OCI-LY3 (cell line): ENCODE measurements around the gene VPS26C.

ENCODE experiments used
- EZH2phosphoT487 ChIP-seq: fragments of 200-600 bp; shearing (Covaris generic); IDR thresholded peaks from 2 replicates; pipeline ENCODE4 v1.6.1; 2018; ENCODE audit warnings: antibody characterized with exemption, mixed run types, low read depth
- TF ChIP-seq, protein P1 (sequence below): fragments of 200-600, 300-600 bp; sonication (generic); IDR thresholded peaks from 2 replicates; pipeline ENCODE4 v1.5.1; 2014; ENCODE audit warnings: antibody characterized with exemption, low read length, low read depth

DNA sequence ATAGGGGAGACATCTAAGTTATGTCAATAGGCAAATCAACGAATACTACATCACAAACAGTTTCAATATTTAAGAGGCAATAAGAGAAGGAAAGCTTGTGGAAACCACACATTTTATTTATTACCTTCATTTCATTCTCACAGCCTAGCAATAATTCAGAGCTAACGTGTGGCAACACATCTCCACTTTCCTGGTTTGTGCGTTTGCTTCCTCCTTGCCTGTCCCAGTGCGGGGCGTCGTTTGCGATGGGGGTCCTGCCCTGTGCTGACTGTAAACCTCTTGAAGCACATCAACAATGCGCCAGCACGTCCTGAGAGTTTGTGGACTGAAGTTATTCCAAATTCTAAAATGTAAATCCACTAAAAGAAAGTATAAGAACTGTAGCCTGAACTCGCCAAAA, 14.4 kb upstream of the VPS26C start:
- TF ChIP-seq, protein P1, sequence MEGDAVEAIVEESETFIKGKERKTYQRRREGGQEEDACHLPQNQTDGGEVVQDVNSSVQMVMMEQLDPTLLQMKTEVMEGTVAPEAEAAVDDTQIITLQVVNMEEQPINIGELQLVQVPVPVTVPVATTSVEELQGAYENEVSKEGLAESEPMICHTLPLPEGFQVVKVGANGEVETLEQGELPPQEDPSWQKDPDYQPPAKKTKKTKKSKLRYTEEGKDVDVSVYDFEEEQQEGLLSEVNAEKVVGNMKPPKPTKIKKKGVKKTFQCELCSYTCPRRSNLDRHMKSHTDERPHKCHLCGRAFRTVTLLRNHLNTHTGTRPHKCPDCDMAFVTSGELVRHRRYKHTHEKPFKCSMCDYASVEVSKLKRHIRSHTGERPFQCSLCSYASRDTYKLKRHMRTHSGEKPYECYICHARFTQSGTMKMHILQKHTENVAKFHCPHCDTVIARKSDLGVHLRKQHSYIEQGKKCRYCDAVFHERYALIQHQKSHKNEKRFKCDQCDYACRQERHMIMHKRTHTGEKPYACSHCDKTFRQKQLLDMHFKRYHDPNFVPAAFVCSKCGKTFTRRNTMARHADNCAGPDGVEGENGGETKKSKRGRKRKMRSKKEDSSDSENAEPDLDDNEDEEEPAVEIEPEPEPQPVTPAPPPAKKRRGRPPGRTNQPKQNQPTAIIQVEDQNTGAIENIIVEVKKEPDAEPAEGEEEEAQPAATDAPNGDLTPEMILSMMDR = no peak
- no peak for TF ChIP-seq EZH2phosphoT487
